Fibroblast of mammary gland (primary cell): Measurements from ENCODE around the gene LRP1B.
"Not testable (repeated sequence)": the region's sequence is repeated elsewhere in the genome, so short reads cannot be mapped to it uniquely, and the experiment has no call there.

Experiments
- DNase-seq: peaks from one replicate; pipeline ENCODE4 v3.0.0-alpha.2; 2010; ENCODE audit warnings: low read depth
- H3K4me3 ChIP-seq: 2 replicates; pipeline ENCODE4 v1.5.1; 2011; ENCODE audit warnings: low read depth, mild to moderate bottlenecking, low read length, moderate library complexity; ENCODE audit not compliant: control insufficient read depth
- TF ChIP-seq, protein P1 (sequence below): conservative IDR thresholded peaks from 2 replicates; pipeline ENCODE4 v1.5.1; 2011; ENCODE audit warnings: low read depth, low read length, inconsistent platforms; ENCODE audit not compliant: control insufficient read depth, insufficient read depth

LRP1B gene

GRCh38 chr2:140288726-140289125 lies 1842.1 kb downstream of the LRP1B start:
- DNase-seq: no peak
- H3K4me3 ChIP-seq: no peak overlapping the region
- TF ChIP-seq, protein P1, sequence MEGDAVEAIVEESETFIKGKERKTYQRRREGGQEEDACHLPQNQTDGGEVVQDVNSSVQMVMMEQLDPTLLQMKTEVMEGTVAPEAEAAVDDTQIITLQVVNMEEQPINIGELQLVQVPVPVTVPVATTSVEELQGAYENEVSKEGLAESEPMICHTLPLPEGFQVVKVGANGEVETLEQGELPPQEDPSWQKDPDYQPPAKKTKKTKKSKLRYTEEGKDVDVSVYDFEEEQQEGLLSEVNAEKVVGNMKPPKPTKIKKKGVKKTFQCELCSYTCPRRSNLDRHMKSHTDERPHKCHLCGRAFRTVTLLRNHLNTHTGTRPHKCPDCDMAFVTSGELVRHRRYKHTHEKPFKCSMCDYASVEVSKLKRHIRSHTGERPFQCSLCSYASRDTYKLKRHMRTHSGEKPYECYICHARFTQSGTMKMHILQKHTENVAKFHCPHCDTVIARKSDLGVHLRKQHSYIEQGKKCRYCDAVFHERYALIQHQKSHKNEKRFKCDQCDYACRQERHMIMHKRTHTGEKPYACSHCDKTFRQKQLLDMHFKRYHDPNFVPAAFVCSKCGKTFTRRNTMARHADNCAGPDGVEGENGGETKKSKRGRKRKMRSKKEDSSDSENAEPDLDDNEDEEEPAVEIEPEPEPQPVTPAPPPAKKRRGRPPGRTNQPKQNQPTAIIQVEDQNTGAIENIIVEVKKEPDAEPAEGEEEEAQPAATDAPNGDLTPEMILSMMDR: no peak

DNA sequence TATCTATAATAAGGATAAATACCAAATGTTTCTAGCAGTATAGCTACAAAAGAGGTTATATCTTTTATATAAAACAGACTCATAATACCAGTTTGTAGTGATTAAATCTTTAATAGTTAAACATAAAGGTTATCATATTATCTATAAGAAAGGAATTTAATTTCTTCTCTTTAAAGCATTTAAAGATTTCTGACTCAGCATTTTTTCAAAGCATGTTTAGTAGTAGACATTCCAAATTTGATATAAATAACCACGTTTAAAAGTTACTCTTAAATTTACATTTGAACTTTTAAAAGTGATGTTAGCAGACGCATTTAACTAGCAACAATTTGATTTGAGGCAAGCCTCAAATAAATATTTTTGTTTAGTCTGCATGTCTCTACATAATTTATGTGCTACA lies 1842.6 kb downstream of the LRP1B start:
- DNase-seq: no peak
- TF ChIP-seq, protein P1: no peak
- no peak overlapping the region for H3K4me3 ChIP-seq

GRCh38 chr2:140286377-140286776 lies 1844.4 kb downstream of the LRP1B start:
- H3K4me3 ChIP-seq: no peak overlapping the region
- TF ChIP-seq, protein P1: no peak

GRCh38 chr2:140277344-140277743 lies 1853.5 kb downstream of the LRP1B start:
- not testable (repeated sequence) for H3K4me3 ChIP-seq, DNase-seq

More at GRCh38 chr2:140286377-140286776, 1844.4 kb downstream of the LRP1B start:
- no peak for DNase-seq

DNA sequence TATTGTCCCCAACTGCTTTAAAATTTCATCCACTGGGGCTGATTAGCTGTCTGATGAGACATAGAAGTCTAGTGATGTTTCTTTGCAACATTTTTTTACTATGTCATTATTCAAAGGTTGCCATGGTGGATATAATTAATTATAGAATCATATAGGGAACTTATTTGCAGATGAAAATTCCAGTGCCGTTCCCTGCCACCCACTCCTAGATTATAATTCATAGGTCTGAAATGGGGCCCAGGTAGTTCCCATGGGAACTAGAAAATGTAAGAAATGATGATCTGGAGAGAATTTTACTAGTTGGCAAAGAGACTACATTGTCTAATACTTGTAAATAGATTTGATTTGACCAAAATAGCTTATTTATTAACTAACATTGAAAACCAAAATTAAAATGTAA lies 1854.2 kb downstream of the LRP1B start:
- H3K4me3 ChIP-seq: no peak overlapping the region
- DNase-seq: no peak
- TF ChIP-seq, protein P1: no peak

DNA sequence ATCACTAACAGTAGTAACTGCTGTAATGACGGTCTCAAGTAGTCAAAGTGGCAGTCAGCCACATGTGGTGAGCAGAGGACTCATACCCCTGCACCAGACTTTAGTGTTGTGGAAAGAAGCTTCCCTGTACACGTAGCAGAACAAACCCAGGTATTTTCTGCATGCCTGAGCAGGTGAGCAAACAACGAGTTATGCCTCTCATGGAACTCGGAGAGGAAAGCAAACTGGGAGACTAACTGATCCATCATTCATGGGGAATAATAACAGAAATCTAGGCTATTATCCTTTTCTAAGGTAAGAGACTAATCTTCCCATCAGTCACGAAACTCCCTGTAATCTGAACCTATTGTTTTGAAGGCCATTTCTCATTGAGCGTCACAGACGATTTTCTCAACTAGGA lies 1855.4 kb downstream of the LRP1B start:
- no peak overlapping the region for H3K4me3 ChIP-seq
- no peak for DNase-seq
- TF ChIP-seq, protein P1: no peak

DNA sequence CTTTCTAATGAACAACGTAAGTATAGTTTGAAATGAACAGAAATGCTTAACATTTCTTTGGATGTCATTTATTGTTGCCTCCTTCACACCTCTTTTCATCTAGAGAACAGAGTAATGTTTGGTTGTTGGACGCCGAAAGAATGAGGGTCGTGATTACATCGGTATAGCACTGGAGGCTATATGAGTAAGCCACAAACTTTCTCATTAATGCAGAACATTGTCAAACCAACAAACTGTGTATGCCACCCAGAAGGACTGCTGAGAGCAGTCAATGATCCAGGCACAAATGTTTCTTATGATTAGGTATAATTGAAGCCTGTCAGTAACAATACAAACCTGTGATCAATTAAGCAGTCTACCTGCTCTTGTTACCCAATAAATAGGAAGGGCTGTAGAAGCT lies 1855.9 kb downstream of the LRP1B start:
- H3K4me3 ChIP-seq: no peak overlapping the region
- TF ChIP-seq, protein P1: no peak
- no peak for DNase-seq
